IMR-90 (cell line): ENCODE measurements around the gene EGFL8.

Experiments used
- BHLHE40 ChIP-seq: fragments of 150-350 bp; IDR thresholded peaks from 2 replicates; pipeline ENCODE4 v1.6.1; 2016; ENCODE audit warnings: mild to moderate bottlenecking, low read depth, low read length
- CTCF ChIP-seq: conservative IDR thresholded peaks from 2 replicates; pipeline ENCODE4 v1.5.1; 2012; ENCODE audit warnings: mild to moderate bottlenecking, low read depth, low read length, improper control_type of control experiment
- NFE2L2 ChIP-seq: fragments of 150-350 bp; IDR thresholded peaks from 2 replicates; pipeline ENCODE4 v1.6.1; 2016; ENCODE audit warnings: low read depth, mild to moderate bottlenecking, low read length
- POLR2A ChIP-seq: IDR thresholded peaks from 2 replicates; pipeline ENCODE4 v1.6.1; 2012; ENCODE audit warnings: mild to moderate bottlenecking, low read depth, low read length

GRCh38 chr6:32182555-32182981 lies 18.2 kb downstream of the EGFL8 start:
- TF ChIP-seq CTCF (no peak), BHLHE40 (no peak), NFE2L2 (no peak), POLR2A (no peak)
